HG03196 (cell line): ENCODE measurements around the gene CSRNP2.
"Not testable (repeated sequence)": the region's sequence is repeated elsewhere in the genome, so short reads cannot be mapped to it uniquely, and the experiment has no call there.

Experiments used
- ATAC-seq: cut with Tn5 transposase; IDR thresholded peaks from one replicate; pipeline ENCODE4 v1.9.1; 2021; ENCODE audit not compliant: unreplicated experiment

Gene CSRNP2

DNA sequence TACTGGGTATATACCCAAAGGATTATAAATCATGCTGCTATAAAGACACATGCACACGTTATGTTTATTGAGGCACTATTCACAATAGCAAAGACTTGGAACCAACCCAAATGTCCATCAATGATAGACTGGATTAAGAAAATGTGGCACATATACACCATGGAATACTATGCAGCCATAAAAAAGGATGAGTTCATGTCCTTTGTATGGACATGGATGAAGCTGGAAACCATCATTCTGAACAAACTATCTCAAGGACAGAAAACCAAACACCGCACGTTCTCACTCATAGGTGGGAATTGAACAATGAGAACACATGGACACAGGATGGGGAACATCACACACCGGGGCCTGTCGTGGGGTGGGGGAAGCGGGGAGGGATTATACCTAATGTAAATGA, 4.5 kb downstream of the CSRNP2 start:
- not testable (repeated sequence) for ATAC-seq

DNA sequence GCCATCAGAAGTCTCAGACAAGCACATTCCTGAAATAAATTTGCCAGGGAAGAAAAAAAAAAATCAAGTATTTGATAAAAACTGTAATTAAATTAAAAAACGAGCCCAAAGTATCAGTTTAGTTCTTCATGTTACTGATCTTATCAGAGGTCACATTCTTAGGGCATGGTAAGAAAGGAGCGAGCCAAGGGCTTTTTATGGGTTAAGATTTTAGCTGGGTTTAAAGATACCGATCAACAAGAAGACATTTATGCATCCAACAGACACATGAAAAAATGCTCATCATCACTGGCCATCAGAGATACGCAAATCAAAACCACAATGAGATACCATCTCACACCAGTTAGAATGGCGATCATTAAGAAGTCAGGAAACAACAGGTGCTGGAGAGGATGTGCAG, 5.0 kb downstream of the CSRNP2 start:
- ATAC-seq, result not testable (repeated sequence)

DNA sequence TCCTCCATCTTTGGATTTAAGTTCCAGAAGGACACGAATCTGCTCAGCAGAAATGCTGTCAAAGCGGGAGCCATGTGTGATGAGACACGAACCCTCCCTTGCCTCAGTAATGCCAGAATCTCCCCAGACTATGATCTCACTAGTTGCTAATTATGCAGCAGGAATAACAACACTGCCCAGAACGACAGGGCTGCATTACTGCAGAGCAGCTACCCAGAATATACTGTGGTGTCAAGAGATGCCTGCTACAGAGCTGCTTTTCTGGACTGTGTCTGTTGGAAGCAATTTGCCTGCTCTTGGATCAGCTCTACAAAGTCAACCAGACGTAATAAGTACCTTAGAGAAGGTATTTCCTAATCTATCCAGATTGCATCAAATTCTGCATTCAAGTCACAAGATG, 5.5 kb downstream of the CSRNP2 start:
- ATAC-seq, result no peak

DNA sequence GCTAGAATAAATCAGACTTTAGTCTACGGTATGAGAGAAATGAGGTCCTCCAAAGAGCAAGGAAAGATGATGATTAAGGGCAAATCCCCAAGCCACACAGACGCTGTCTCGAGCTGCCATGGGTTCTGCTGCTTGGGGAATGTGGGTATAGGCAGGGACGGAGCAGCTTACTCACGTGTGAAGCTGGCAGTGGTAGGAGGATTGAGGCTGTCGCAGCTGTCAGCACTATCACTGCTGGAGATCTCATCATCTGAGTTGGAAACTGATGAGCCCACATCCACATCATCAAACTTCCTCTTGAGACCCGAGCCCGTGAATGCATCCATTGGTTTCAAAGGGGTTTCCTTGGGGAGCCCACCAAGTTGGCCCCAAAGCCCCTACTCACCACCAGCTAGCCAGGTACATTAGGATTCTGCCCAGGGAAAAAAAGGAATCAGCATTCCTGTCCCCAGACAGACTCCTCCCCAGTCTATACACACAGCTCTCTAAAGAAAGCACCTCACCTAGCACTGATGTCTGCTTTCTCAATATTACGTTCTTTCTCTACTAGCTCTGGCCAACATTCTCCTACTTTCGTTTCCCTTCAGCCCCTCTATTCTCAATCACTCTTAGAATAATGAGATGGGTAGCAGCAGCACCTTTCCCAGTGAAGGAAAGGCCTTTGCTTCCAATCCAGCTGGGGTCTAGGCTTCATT, 7.0 kb downstream of the CSRNP2 start:
- ATAC-seq, result no peak

DNA sequence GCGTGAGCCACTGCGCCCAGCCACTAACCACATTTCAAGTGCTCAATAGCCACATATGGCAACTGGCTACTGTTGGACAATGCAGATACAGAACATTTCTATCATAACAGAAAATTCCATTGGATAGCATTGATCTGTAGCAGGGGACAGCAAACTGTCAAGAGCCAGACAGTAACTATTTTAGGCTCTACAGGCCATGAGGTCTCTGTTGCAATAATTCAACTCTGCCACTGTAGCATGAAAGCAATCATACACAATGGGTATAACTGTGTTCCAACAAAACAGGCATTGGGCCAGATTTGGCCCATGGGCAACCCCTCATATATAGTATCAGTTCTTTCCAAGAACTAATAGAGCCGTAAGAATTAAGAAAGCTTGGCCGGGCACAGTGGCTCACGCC, 8.0 kb downstream of the CSRNP2 start:
- ATAC-seq, result no peak

DNA sequence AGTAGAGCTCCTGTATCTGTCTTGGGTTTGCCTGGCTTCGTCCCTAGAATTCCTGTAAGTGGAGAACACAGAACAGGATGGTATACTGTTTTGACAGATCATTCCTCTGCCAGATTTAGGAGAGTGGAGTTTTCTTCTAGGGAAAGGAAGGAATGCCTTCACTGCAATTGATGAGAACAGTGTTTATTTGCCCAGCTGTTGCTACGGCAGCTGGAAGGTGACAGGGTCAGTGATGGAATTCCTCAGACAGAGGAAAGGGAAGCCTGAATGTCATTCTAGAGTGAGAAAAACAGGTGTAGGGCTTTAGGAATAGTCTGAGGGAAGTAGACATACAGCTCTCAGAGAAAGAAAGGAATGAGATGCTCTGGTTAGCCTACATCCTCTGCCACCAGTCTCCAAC, 11.7 kb downstream of the CSRNP2 start:
- no peak for ATAC-seq

DNA sequence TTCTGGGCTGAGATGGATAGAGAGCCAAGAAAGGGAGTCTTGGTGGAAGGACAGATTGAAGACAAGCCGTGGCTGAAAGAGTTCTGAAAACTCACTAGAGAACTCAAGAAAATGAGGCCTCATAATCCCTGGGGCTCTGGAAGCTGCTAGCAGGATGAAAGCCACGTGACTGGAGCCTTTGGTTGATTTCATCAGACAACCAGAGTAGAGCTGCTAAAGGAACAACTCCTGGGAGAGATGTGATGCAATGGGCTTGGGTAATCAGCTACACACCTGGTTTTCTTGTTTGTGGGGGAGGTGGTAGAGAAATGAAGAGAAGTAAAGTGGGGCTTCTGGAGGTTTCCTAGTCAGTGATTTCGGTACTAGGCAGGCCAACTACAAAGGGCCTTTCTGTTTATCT, 13.4 kb downstream of the CSRNP2 start:
- no peak for ATAC-seq

DNA sequence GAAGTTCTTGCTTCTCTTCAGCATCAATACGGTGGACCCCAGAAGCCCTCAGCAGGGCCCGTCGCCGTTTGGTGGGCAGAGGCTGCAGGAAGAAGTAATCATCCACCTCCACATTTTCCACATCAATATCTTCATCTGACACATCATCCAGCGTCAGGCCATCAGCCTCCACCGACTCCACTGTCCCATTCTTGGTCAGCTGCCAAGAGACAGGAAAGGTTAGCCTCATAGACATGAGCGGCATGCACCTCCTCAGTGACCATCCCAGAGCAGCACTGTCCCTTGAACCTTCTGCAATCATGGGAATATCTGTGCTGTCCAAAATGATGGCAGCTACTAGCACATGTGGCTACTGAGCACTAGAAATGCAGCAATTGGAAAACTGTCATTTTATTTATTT, 15.6 kb downstream of the CSRNP2 start:
- ATAC-seq, result no peak

DNA sequence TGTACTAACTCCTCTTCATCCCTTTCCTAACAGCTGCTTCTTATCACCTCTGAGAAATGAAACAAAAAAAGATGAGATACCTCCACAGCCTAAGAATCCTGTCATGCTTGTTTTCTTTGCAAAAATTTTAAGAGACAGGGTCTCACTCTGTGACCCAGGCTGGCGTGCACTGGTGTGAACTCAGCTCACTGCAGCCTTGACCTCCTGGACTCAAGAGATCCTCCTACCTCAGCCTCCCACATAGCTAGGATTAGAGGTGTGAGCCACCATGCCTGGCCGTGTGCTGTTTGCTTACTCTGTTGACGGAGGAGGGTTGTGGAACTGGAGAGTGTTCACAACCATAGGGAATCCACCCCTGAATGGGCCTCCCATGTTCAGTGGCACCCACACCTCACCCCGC, 16.2 kb downstream of the CSRNP2 start:
- no peak for ATAC-seq

DNA sequence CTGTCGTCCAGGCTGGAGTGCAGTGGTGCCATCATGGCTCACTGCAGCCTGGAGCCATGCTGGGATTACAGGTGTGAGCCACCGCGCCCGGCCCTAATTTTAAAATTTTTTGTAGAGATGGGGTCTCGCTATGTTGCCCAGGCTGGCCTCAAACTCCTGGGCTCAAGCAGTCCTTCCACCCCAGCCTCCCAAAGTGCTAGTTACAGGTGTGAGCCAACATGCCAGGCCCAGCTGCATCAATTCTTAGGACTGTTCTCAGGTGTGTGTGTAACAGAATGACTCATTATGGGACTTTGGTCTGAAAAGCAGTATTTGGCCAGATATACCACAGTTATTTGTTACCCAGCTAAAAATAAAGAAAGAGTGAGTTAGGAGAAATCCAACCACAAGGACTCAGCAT, 17.9 kb downstream of the CSRNP2 start:
- ATAC-seq, result no peak

DNA sequence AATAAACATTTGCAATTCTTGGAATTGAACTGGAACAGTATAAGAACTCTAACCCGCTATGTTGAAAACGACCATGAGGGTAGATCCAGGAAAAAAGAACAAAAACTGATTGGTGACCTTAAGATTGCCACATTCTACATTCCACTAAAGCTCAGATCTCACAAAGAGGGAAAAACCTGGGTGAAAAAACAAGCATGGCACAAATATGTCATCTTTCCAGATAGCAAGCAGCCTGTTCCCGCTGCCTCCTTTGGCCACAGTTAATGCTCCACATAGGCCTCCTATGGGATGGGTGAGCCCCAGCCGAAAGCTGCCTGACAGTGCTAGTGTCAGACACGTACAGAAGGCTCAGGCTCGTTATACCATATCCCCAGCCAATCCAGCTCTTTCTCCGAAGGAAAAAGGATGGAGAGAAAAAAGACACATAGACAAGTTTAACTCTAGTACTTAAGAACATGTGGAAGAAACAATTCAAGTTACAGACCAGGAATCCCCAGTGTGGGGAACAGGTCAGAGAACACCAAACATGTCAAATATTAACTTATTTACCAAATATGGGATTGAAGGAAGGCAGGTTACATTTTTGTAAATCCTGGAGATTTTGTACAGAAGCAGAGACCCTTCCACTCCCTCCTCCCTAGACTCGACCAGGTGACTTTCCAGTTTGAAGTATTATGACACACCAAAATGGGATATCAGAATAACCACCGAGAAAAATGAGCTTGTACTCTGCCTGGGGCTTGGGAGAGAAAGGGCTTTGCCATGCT, 20.6 kb downstream of the CSRNP2 start:
- ATAC-seq, result no peak

DNA sequence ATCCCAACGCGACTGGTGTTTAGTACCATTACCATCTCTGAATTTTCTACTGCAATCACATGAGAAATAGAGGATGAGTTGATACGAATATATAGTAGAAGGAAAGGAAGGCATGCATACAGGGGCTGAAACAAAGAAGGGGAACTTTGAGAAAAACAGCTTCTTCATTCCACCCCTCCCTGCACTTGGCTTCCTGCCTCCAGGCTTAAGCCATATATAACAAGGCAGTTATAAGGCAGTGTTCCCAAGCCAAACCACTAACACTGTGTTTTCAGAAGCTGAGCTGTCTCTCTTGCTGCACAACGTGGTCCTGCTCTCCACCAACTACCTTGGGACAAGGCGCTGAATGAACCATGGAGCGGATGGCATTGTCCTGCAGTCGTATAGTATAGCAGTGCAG, 24.3 kb downstream of the CSRNP2 start:
- no peak for ATAC-seq

DNA sequence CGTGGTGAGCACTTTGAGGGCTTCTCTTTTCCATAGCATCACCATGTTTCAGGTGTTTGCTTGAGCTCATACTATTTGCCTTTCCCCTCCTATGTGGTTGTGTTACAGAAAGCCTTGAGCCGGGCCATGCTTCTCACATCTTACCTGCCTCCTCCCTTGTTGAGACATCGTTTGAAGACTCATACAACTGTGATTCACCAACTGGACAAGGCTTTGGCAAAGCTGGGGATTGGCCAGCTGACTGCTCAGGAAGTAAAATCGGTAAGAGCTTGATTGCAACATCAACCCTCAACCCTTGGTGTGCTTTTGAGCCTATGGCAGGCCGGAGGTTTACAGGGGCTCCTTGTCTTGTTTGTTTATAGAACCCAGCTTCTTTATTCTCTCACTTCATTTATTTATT, 27.2 kb downstream of the CSRNP2 start:
- ATAC-seq, result no peak

DNA sequence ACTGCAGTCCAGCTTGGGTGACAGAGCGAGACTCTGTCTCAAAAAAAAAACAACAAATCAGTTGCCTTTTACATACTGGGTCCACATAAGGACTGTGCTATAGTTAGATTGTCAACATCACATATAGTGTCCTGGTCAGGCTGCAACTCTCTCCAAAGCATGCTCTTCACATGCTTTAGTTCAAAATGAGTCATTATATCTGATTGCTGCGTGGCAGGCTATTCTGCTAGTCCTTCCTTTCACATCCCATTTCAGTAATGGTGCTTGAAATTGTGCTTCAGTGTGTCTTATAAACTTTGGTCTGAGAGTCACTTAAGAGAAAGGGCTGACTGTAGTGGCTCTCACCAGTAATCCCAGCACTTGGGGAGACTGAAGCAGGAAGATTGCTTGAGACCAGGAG, 28.3 kb downstream of the CSRNP2 start:
- ATAC-seq, result no peak

DNA sequence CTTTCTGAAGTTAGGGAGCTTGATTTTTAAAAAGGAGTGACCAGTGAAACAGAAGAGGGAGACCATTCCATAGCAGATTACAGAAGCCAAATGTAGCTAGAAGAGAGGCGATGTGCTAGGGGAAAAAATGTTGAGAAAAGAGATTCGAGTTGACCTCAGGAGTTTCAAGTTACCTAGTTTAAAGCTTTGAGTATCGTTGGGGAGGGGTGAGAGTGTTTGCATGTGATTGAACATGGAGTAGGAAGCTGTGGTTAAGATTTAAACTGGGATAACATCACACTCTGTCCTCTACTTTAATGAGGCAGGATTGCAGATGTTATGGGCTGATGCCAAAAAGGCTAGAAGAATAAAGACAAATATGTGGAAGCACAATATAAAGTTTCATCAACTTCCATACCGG, 31.6 kb downstream of the CSRNP2 start:
- no peak for ATAC-seq

DNA sequence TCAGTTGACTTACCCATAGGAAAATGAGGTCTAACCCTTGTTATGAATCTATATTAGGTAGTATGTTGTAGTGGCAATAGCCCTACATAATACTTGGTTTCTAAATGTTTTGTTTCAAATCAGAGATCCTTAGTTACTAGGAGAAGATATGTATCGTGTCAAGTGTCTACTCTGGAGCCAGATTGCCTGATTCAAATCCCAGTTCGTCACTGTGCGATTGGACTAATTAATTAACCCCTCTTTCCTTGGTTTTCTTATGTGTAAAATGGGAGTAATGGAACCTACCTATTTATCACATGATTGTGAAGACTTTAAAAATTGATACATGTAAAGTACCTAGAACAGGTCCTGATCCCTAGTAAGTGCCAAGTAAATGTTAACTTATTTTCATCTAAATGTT, 33.9 kb downstream of the CSRNP2 start:
- no peak for ATAC-seq

DNA sequence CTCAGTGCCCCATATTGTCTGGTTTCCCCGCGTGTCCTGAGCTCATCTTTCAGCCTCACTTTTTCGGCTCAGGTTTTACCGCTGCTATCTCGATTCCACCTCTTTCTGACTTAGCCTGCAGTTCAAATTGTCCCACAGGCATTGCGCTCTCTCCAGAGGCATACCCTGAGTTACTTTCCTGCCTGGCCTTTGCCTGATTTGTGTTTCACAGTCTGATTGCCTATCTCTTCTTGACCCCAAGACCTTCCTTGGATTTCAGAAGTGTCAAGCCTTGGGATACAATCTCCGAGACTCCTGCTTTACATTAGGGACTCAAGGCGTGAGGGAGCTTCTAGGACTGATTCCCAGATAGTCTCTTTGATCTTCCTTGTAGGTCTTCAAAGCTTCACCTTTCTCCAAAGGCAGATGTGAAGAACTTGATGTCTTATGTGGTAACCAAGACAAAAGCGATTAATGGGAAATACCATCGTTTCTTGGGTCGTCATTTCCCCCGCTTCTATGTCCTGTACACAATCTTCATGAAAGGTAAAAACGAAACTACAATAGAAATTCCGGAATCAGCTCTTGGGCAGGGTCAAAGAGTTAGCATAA, 34.6 kb downstream of the CSRNP2 start:
- no peak for ATAC-seq

DNA sequence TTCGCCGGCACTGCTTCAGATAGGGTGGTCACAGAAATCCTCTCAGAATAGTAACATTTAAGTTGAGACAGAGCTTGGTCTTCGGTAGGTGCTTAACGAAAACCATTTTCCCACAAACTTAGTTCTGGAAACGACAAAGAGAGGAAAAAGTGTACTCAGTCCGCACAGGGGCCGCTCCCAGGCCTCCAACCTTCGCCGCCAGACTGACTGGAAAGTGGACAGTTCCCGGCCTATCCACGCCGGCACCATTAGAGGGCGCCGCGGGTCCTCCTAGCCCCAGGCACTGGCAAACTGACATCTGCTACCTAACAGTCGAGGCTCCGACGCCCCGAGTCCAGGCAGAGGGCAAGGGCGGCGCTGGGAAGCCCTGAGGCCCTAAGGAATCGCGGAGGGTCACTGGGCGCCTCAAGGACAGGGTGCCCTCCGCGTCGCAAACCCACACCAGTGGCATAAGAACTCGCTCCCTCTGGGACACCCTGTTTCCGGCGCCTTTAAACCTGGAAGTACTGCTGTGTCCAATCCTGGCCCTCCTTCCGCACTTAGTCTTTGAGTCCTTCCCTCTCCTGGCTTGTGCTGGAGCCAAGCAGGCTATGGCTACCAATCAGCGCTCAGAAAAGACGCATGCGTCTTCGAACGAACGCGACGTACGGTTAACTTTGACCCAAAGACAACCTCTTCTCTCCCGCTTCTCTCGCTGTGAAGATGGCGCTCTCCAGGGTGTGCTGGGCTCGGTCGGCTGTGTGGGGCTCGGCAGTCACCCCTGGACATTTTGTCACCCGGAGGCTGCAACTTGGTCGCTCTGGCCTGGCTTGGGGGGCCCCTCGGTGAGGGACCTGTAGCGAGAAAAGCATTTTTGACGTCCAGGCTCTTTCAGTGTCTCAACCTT, 35.5 kb downstream of the CSRNP2 start, which contains the start of gene LETMD1:
Gene LETMD1 (plus strand): TSS at position 673 of the 886 bp plus-strand sequence. CDS start 30 bp downstream, at position 703.
- ATAC-seq, result peak; percentile 91

DNA sequence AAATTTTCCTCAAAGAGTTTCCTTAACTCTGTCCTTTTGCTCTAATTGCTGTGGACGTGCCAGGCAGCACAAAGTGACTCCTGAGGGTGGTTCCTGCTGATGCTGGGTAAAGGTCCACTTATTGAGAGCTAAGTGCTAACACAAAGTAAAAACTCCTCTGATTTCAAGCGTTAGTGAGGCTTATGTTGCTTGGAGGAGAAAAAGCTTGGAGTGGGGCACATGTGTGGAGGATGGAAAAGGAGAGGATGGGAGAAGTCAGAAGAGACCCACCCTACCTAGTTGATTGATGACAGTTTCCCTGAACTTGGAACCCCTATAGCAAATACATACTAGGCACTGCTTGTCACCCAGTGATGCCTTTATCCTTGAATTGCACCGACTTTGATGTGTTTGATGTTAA, 47.1 kb downstream of the CSRNP2 start:
- no peak for ATAC-seq

DNA sequence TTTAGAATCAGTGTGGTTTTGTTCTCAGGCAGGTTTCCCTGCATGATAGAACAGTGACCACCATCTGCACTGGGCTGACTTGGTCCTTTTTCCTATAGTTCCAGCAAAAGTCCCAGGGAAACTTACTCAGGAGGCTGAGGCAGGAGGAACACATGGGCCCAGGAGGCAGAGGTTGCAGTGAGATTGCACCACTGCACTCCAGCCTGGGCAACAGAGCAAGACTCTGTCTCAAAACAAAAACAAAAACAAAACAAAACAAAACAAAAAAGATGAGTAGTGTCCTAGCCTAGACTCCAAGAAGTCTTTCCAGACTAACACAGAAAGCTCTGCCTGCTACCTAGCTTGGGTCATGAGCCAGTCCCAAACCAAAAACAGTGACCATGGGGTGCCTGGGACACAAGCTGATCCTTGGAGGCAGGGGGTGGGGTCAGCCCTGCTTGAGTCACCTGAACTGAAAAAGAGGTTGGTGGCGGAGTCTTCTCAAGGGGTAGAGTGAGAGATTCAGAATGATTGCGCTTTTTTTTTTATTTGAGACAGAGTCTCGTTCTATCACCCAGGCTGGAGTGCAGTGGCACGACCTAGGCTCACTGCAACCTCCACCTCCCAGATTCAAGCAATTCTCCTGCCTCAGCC, 49.8 kb downstream of the CSRNP2 start:
- no peak for ATAC-seq

DNA sequence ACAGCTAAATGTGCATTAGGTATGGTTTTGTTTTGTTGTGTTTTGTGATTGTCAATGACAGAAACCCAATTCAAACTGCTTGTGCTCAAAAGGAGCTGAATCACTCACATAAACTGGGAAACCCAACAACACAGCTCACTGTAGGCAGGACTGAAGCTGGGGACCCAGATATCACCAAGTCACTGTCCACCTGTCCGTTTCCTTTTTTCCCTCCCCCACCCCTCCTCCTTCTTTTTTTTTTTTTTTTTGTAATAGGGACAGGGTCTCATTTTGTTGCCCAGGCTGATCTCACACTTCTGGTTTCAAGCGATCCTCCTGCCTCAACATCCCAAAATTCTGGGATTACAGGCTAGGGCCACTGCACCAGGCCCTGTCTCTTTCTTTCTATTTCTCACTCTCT, 50.3 kb downstream of the CSRNP2 start:
- no peak for ATAC-seq
